Measurements from ENCODE around the gene UNC80.
"Not testable (repeated sequence)": the region's sequence is repeated elsewhere in the genome, so short reads cannot be mapped to it uniquely, and the experiment has no call there.

UNC80 gene, protein sequence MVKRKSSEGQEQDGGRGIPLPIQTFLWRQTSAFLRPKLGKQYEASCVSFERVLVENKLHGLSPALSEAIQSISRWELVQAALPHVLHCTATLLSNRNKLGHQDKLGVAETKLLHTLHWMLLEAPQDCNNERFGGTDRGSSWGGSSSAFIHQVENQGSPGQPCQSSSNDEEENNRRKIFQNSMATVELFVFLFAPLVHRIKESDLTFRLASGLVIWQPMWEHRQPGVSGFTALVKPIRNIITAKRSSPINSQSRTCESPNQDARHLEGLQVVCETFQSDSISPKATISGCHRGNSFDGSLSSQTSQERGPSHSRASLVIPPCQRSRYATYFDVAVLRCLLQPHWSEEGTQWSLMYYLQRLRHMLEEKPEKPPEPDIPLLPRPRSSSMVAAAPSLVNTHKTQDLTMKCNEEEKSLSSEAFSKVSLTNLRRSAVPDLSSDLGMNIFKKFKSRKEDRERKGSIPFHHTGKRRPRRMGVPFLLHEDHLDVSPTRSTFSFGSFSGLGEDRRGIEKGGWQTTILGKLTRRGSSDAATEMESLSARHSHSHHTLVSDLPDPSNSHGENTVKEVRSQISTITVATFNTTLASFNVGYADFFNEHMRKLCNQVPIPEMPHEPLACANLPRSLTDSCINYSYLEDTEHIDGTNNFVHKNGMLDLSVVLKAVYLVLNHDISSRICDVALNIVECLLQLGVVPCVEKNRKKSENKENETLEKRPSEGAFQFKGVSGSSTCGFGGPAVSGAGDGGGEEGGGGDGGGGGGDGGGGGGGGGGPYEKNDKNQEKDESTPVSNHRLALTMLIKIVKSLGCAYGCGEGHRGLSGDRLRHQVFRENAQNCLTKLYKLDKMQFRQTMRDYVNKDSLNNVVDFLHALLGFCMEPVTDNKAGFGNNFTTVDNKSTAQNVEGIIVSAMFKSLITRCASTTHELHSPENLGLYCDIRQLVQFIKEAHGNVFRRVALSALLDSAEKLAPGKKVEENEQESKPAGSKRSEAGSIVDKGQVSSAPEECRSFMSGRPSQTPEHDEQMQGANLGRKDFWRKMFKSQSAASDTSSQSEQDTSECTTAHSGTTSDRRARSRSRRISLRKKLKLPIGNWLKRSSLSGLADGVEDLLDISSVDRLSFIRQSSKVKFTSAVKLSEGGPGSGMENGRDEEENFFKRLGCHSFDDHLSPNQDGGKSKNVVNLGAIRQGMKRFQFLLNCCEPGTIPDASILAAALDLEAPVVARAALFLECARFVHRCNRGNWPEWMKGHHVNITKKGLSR (N-terminal part only)

DNA sequence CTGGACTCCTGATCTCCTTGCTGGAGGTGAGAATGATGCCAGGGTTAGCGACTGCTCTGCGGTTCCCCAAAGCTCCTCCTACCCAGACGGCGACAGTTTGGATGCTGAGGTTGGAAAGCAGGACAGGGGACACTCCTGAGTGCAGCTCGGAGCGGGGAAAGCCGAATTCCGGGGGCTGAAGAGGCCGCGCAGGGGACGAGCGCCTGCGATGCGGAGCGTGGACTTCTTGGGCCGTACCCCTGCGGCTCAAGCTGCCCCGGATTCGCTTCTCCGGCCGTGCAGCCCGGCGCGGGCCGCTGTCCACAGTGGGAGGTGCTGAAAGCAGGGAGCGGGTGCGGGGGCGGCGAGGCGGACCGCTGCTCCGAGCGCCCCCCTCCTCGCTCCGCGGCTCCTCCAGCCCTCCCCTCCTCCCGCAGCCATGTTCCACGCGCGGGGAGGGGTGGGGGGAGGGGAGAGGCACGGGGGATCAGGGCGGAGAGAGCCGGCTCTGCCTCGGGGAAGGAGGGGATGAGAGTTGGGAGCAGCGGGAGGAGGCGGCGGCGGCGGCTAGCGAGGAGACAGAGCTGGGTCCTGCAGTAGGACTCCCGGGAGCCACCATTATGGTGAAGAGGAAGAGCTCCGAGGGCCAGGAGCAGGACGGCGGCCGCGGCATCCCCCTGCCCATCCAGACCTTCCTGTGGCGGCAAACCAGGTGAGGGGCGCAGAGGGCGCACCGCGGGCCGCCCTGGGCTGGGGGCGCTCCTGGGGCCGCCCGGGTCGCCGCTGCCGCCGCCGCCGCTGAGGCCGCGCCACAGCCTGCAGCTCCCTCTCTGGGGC lies at the start of gene UNC80:
Gene UNC80 (plus strand): TSS at position 359 of the 816 bp plus-strand sequence. CDS start 241 bp downstream, at position 600.
- peak; percentile 62 for DNase-seq

DNA sequence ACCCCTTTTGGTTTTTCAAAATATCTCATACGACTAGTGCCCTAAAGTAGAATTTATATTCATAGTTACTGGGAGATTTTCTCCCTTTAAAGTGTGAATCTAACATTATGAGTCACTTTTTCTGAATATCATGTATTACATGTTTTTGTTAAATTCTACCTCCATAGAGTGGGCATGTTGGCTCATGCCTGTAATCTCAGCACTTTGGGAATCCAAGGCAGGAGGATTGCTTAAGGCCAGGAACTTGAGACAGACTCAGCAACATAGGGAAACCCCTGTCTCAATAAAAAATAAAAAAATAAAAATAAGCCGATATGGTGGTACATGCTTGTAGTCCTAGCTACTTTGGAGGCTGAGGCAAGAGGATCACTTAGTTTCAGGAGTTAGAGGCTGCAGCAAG lies 45.3 kb upstream of the UNC80 start:
- no peak for DNase-seq

DNA sequence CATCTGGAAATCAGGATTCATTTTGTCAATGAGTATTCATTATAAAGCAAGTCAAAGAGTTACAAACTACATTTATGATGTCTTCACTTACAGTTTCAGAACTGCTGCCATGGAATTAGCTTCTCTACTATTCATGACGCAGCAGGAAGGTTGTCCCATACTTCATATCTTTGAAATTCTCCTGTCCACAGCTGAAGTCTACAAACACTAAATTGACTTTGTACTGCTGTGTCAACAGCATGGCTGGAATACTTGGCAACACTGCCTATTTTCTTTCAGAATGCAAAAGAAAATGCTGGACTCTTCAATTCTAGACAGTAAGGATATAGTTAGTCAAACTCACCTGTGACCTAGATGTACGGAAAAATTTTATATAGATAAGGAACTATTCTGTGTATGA lies 44.6 kb upstream of the UNC80 start:
- no peak for DNase-seq

DNA sequence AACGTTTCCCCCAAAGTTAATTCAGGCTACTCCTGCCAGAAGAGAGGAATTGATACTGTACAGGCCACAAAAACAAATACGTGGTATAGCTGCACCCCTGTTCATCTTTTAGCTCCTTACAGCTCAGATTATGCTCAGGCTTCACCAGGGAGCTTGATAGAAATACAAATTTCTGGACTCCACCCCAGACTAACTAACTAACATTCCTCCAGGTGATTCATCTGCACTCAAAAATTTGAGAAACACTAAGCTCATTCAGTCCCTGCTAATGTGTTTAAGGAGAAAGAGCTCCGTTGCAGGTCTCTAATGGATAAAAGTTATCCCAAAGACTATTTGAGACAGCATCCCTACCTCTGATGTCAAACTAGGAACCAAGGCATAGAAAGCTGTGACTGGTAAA lies 36.8 kb upstream of the UNC80 start:
- no peak for DNase-seq

DNA sequence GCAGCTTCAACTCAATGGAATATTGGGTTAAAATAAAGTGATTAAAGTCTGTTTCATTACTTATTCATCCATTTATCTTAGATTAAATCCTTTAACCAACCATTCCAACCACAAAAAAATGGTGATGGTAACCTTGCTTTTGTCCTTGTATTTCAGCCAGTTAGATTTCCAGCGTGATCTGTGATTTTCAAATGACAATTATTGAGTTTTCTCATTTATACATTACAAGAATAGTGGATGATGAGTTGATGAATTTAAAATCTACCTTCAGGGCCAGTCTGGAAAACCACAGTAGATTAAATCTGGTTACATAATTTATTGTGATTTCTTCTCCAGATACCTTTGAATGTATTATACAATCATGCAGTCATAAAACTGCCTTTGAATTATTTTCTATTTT lies 29.7 kb upstream of the UNC80 start:
- DNase-seq, result no peak

DNA sequence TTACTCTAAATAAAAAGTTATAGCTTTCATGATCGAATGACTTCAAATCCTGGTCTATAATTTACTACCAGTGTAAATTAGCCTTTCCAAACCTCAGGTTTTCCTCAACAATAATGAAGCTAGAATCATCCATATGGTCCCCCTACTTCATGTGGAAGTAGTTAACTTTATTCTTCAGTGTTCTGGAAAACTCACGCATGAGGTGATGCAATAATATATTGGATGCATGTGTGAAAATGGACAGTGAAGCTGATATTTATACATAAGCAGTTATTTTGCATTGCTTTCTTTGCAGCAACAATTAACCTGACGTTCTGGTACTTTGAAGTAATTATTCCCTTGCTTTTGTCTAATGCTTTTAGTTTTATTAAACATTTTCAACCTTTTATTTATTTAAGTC lies 18.6 kb upstream of the UNC80 start:
- DNase-seq, result no peak

DNA sequence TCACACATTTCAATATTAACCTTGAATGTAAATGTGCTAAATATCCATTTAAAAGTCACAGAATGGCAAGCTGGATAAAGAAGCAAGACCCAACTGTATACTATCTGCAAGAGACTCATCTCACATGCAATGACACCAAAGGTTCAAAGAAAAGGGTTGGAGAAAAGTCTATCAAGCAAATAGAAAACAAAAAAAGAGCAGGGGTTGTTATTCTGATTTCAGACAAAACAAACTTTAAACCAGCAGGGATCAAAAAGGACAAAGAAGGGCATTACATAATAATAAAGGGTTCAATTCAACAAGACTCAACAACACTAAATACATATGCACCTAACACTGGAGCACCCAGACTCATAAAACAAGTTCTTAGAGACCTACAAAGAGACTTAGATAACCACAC lies 14.5 kb upstream of the UNC80 start:
- DNase-seq, result no peak

DNA sequence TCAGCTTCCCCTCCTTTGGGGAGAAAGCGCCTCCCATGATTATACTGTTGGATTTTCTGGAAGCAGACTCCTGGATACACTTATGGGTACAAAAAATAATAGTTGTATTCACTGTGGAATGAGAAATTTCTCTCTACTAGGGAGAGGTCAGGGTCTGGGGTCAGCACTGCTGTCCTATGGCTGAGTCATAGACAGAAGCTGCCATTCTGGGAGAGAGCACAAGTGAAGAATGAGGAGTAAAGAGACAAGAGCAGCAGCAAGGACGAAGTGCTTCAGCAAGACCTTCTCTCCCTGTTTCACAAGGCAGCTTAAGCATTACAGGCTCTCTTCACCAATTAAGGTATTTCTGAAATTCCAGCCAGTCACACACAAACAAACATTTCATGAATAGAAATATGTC lies 10.1 kb upstream of the UNC80 start:
- no peak for DNase-seq

DNA sequence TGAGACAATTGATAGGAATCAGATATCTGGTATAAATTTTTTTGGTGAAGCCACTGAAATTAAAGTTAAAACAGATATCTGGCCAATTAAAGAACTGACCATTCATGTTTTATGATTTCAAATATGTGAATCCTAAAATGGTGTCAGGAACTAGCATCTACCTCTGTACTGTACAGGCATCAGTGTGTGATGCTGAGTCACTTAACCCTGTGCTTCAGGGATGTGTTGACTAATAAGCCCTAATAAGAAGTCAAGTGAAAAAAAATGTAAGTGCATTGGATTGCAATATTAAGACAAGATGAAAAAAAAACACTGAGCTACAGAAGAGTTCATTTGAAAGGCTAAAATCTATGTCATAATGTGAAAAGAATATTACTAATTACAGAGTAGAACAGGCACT lies 9.1 kb upstream of the UNC80 start:
- DNase-seq, result no peak

DNA sequence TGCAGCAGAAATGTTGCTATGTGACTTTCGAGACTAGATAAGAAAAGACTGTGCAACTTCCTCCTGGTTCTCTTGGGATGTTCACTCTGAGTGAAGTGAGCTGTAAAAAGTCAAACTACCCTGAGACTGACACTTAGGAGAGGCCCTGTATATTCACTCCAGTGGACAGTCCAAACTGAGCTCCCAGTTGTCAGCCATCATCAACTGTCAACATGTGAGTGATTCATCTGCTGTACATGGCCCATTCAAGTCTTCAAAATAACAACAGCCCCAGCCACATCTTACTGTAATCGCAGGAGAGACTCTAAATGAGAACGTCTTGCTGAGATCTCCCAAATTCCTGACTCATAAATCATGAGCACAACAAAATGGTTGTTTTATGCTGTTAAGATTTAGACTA lies 8.5 kb upstream of the UNC80 start:
- DNase-seq, result no peak

DNA sequence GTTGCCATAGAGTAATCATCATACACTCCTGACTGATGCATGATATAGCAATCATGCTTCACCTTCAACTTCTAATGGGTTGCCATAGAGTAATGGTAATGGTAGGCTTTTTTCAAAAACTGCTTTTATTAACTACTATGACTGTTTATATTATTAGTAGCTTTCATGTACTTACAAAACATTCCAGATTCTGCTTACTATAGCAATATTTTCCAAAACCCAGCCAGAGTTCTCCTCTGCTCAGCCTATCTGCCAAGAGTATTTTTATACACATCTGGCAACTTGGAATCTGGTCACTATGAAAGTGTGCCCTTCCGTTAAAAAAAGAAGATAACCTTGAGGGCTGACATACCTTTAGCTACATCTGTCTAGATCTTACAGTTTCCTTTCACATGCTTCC lies 5.0 kb upstream of the UNC80 start:
- DNase-seq, result no peak

DNA sequence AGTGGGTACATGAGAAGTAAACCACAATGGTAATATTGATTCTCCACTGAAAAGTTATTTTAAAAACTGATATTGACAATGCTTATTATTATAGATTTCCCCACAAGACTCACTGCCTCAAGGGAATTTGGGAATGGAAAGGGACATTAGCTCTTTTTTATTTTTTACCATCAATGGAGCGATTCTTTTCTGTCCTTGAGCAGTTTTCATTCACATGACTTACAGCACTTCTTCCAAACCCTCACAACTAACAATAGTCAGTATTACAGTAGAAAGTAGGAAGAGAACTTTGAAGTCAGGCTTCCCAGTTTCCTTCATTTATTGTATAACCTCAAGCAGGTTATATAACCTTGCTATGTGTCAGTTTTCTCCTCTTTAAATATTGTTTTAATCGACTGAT lies 4.3 kb upstream of the UNC80 start:
- DNase-seq, result no peak

DNA sequence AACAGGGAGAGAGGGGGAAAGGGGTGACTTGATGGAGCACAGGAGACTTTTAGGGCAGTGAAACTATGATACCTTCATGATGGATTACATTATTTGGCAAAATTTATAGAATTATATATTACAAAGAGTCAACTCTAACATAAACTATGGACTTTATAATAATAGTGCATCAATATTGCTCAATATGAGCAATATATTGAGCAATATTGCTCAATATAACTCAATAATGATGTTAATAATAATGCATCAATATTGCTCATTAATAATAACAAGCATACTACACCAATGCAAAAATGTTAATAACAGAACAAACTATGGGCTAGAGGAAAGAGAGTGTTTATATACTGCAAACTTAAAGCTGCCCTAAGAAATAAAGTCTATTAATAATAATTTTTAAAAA lies 3.1 kb upstream of the UNC80 start:
- no peak for DNase-seq

DNA sequence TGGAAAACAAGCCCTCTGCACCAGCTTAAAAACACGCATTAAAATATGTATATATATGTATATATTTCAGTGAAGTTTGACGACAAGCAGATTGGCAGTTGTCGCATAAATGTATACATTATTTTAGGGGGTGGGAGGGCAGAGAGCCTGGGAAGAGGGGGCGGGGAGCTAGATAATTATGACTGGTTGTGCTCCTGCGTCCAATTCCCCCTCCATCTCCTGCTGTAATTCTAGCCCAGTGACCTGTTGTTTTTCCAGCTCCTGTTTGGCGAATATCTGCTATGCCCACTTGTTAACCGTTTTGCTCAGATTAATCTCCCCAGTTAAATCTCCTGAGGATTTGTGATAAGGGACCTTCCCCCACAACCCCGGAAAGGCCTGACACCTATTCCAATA lies 656 bp downstream of the UNC80 start:
- DNase-seq, result peak; percentile 75

DNA sequence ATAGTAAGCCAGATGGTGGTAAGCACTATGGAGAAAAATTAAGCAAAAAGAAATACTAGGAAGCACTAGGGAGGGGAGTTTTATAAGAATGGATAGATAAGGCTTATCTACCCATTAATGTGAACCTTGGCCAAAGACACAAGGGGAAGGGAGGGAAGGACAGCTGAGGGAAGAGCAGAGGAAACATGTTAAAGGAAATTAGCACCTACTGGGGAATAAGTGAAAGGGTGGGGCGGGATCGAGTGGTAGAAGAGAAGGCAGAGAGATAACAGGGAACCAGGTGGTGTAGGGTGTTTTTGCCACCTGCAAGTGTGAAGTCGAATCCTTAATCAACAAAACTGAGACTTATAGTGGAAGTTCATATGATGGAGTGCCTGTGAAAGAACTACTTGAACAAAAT lies 1.7 kb downstream of the UNC80 start:
- DNase-seq, result no peak

DNA sequence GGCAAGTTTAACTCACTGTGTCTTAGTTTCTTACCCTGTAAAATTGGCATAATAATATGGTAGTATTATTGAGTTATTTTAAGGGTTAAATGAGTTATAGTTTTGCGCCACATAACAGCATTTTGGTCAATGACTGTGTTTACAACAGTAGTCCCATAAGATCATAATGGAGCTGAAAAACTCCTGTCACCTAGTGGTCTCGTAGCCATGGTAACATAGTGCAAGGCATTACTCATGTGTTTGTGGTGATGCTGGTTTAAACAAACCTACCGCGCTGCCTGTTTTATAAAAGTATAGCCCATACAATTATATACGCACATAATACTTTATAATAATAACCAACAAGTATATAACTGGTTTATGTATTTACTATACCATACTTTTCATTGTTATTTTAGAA lies 15.8 kb downstream of the UNC80 start:
- DNase-seq, result no peak

DNA sequence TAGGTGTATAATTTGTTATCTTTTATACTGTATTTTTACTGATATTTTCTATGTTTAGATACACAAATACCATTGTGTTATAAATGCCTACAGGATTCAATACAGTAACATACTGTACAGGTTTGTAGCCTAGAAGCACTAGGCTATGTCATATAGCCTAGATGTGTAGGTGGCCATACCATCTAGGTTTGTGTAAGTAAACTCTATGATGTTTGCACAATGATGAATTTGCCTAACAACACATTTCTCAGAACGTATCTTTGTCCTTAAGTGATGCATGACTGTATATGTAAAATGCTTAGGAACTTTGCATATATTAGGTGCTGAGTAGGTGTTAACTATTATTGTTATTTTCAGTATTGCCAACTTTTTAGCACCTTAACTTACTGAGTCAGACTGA lies 17.3 kb downstream of the UNC80 start:
- DNase-seq, result no peak

DNA sequence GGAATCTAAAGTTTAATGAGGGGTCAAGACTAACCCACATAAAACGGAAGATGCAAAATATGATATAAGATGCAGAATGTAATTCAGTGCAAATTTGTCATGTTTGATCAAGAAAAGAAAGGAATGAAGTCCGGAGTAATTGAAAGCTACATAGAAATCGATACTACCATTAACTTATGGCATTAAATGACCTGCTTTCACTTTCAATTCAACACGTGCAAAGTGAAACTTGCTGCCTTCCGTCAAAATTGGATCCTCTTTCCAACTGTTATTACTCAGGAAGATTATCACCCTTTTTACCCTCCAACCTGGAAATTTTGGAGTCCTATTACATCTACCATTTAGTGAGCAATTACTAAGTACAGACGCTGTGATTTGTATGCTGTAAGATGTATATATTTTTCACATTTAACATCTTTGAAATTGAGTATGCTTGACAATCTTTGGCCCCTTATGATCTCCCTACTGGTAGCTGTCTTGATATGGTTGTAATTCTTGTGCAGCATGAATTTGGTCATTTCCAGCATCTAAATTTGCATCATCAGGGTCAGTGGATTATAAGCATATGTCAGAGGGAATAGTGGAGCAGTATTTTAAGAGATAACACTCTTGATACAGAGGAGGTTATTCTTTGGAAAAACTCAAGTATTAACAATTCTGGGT lies 18.6 kb downstream of the UNC80 start:
- no peak for DNase-seq

DNA sequence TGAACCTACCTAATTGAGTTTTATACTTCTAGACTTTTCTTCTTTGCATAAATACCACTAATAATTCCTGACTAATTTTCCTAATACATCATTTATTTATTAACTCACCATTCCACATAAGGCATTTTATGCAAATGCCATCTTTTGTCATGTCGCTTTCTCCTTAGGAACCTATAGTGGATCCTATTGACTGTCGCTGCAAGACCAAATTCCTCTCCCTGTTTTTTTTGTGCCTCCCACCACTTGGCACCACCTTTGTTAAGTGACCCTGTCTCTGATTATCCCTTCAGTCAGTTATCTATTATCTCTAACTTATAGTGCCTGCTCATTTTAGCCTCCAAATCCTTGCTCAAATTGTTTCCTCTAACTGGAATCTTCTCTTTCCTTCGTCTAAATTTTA lies 19.5 kb downstream of the UNC80 start:
- DNase-seq, result no peak

DNA sequence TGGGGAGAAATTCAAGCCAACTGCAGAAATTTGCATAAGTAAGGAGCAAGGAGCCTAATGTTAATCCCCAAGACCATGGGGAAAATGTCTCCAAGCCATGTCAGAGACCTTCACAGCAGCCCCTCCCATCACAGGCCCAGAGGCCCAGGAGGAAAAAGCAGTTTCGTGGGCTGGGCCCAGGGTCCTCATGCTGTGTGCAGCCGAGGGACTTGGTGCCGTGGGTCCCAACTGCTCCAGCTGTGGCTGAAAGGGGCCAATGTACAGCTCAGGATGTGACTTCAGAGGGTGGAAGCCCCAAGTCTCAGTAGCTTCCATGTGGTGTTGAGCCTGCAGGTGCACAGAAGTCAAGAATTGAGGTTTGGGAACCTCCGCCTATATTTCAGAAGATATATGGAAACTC lies 23.8 kb downstream of the UNC80 start:
- not testable (repeated sequence) for DNase-seq

DNA sequence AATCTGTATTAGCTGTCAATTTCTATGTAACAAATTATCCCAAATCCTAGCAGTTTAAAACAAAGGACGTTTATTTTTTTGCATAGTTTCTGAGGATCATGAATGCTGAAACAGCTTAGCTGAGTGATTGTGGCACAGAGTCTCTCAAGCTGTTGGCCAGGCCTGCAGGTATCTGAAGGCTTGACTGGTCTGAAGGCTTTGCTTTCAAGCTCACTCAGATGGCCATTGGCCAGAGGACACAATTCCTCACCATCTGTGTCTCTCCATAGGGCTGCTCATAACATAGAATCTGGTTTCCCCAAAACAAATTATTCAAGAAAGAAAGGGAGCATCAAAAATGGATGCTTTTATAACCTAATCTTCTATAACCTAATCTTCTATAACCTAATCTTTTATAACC lies 33.7 kb downstream of the UNC80 start:
- no peak for DNase-seq

DNA sequence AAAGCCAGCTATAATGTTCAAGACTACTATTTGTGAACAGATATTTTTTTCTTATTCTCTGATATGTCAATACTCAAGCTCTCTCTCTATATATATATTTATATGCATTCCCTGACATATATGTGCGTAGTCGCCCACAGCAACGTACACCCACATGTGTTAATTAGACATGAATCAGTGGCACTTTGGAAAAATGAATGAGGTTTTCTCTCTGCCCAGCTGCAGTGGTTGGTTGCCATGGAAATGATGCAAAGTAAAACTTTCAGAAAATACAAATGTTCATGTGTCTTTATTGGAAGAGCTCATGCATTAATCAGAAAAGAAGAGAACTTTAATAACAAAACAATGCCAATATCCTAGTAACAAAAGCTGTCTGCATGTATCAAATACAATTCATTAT lies 34.7 kb downstream of the UNC80 start:
- DNase-seq, result no peak
